HUES48 (cell line): ENCODE measurements around the gene JAKMIP1.

Experiments used
- H3K27ac ChIP-seq: one replicate; pipeline ENCODE4 v1.7.0; 2013; ENCODE audit warnings: low read depth, low read length, inconsistent platforms
- H3K27me3 ChIP-seq: 2 replicates; pipeline ENCODE4 v1.6.1; 2013; ENCODE audit warnings: mild to moderate bottlenecking, low read length; ENCODE audit not compliant: control insufficient read depth, insufficient read depth
- H3K36me3 ChIP-seq: 2 replicates; pipeline ENCODE4 v1.6.1; 2013; ENCODE audit warnings: low read length; ENCODE audit not compliant: control insufficient read depth, insufficient read depth
- H3K4me1 ChIP-seq: 2 replicates; pipeline ENCODE4 v1.6.1; 2013; ENCODE audit warnings: mild to moderate bottlenecking, low read length; ENCODE audit not compliant: control insufficient read depth, insufficient read depth
- H3K4me3 ChIP-seq: 2 replicates; pipeline ENCODE4 v1.5.1; 2013; ENCODE audit warnings: mild to moderate bottlenecking, low read depth, low read length
- H3K9ac ChIP-seq: 2 replicates; pipeline ENCODE4 v1.6.1; 2013; ENCODE audit warnings: mild to moderate bottlenecking, low read depth, low read length, moderate library complexity
- H3K9me3 ChIP-seq: 2 replicates; pipeline ENCODE4 v1.6.1; 2013; ENCODE audit warnings: low read length; ENCODE audit not compliant: control insufficient read depth, insufficient read depth

Gene JAKMIP1

GRCh38 chr4:6069845-6070709 is 130.3 kb downstream of the JAKMIP1 start:
- H3K4me3 ChIP-seq: no peak overlapping the region
- H3K27me3 ChIP-seq: no peaks in the 10 kb centered on the region
- H3K9ac ChIP-seq: no peak overlapping the region
- peaks cover 12% of the 10 kb centered on the region for H3K4me1 ChIP-seq
- H3K27ac ChIP-seq: no peak overlapping the region
- no peaks in the 10 kb centered on the region for H3K36me3 ChIP-seq
- H3K9me3 ChIP-seq: no peaks in the 10 kb centered on the region

- H3K27ac ChIP-seq: no peak overlapping the region
- no peaks in the 10 kb centered on the region for H3K36me3 ChIP-seq
- no peak overlapping the region for H3K9ac ChIP-seq
- no peak overlapping the region for H3K4me3 ChIP-seq
- peaks cover 12% of the 10 kb centered on the region for H3K4me1 ChIP-seq
- H3K9me3 ChIP-seq: no peaks in the 10 kb centered on the region
- no peaks in the 10 kb centered on the region for H3K27me3 ChIP-seq
Measured at GRCh38 chr4:6068986-6069385, 131.4 kb downstream of the JAKMIP1 start.

GRCh38 chr4:6065934-6066590 is 134.3 kb downstream of the JAKMIP1 start:
- H3K4me1 ChIP-seq: no peaks in the 10 kb centered on the region
- no peaks in the 10 kb centered on the region for H3K36me3 ChIP-seq
- no peak overlapping the region for H3K27ac ChIP-seq
- H3K9me3 ChIP-seq: no peaks in the 10 kb centered on the region
- no peak overlapping the region for H3K4me3 ChIP-seq
- H3K9ac ChIP-seq: no peak overlapping the region
- H3K27me3 ChIP-seq: no peaks in the 10 kb centered on the region

GRCh38 chr4:6065166-6065565 is 135.2 kb downstream of the JAKMIP1 start:
- H3K27ac ChIP-seq: no peak overlapping the region
- peaks cover 1% of the 10 kb centered on the region; the same call in 1 of the 2 replicates for H3K9me3 ChIP-seq
- H3K9ac ChIP-seq: no peak overlapping the region
- no peaks in the 10 kb centered on the region for H3K4me1 ChIP-seq
- H3K4me3 ChIP-seq: no peak overlapping the region
- H3K36me3 ChIP-seq: no peaks in the 10 kb centered on the region
- H3K27me3 ChIP-seq: no peaks in the 10 kb centered on the region

GRCh38 chr4:6064383-6064782 is 136.0 kb downstream of the JAKMIP1 start:
- H3K27me3 ChIP-seq: no peaks in the 10 kb centered on the region
- no peak overlapping the region for H3K9ac ChIP-seq
- no peak overlapping the region for H3K4me3 ChIP-seq
- no peak overlapping the region for H3K27ac ChIP-seq
- peaks cover 8% of the 10 kb centered on the region; the same call in 1 of the 2 replicates for H3K9me3 ChIP-seq
- H3K4me1 ChIP-seq: no peaks in the 10 kb centered on the region
- no peaks in the 10 kb centered on the region; the same call in 1 of the 2 replicates for H3K36me3 ChIP-seq

- Histone ChIP-seq H3K27me3 (no peaks in the 10 kb centered on the region), H3K4me1 (no peaks in the 10 kb centered on the region), H3K4me3 (no peak overlapping the region), H3K36me3 (no peaks in the 10 kb centered on the region; the same call in 1 of the 2 replicates), H3K9me3 (peaks cover 15% of the 10 kb centered on the region), H3K9ac (no peak overlapping the region), H3K27ac (no peak overlapping the region)
Measured at GRCh38 chr4:6063684-6064083, 136.7 kb downstream of the JAKMIP1 start.

- H3K27me3 ChIP-seq: no peaks in the 10 kb centered on the region
- H3K27ac ChIP-seq: no peak overlapping the region
- peaks cover 27% of the 10 kb centered on the region for H3K9me3 ChIP-seq
- H3K9ac ChIP-seq: no peak overlapping the region
- no peaks in the 10 kb centered on the region for H3K4me1 ChIP-seq
- H3K36me3 ChIP-seq: no peaks in the 10 kb centered on the region; the same call in 1 of the 2 replicates
- H3K4me3 ChIP-seq: no peak overlapping the region
Measured at GRCh38 chr4:6062133-6062532, 138.2 kb downstream of the JAKMIP1 start.

GRCh38 chr4:6059375-6059805 is 141.0 kb downstream of the JAKMIP1 start:
- H3K9ac ChIP-seq: no peak overlapping the region
- no peaks in the 10 kb centered on the region for H3K4me1 ChIP-seq
- H3K4me3 ChIP-seq: no peak overlapping the region
- no peaks in the 10 kb centered on the region; the same call in 1 of the 2 replicates for H3K36me3 ChIP-seq
- H3K27me3 ChIP-seq: no peaks in the 10 kb centered on the region
- peaks cover 29% of the 10 kb centered on the region for H3K9me3 ChIP-seq
- H3K27ac ChIP-seq: no peak overlapping the region

GRCh38 chr4:6058531-6059374 is 141.6 kb downstream of the JAKMIP1 start:
- Histone ChIP-seq H3K9me3 (peaks cover 29% of the 10 kb centered on the region), H3K27ac (no peak overlapping the region), H3K9ac (no peak overlapping the region), H3K36me3 (no peaks in the 10 kb centered on the region; the same call in 1 of the 2 replicates), H3K27me3 (no peaks in the 10 kb centered on the region), H3K4me1 (no peaks in the 10 kb centered on the region), H3K4me3 (no peak overlapping the region)

GRCh38 chr4:6056976-6057766 is 143.2 kb downstream of the JAKMIP1 start:
- no peaks in the 10 kb centered on the region for H3K27me3 ChIP-seq
- H3K36me3 ChIP-seq: no peaks in the 10 kb centered on the region; the same call in 1 of the 2 replicates
- no peak overlapping the region for H3K27ac ChIP-seq
- H3K4me3 ChIP-seq: no peak overlapping the region
- no peak overlapping the region for H3K9ac ChIP-seq
- H3K4me1 ChIP-seq: no peaks in the 10 kb centered on the region
- H3K9me3 ChIP-seq: peaks cover 29% of the 10 kb centered on the region
